Measurements from ENCODE around the gene C1orf21. TPM values are rescaled to one million over a fixed set of nuclear protein-coding genes. Genes with fewer than 3 reads are reported as not detected.

Gene C1orf21
- total RNA-seq, 1 donor from 2014 or later: 43.3 TPM

DNA sequence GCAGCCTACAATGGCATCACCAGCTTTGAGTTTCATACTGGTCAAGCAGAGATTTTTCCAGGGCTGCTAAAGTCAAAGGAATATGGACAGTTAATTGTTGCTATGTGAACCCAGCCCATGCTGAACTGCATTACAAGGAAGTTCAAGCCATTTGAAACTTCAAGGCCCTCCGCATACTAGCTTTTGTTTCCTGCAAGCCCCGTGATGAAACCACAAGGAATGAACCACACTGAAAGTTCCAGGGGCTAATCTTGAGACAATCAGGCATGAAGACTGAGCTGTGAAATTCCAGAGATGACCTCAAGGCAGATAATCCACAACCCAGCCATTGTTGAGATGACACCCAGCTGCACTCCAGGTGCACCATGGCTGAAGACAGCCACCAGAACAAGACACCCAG lies 180.8 kb downstream of the C1orf21 start:
- Mint-ChIP-seq H3K27me3 (ENCODE audit: unreplicated experiment) (no peaks in the 10 kb centered on the region), H3K27ac (ENCODE audit: unreplicated experiment) (no peak overlapping the region), H3K36me3 (ENCODE audit: unreplicated experiment) (no peaks in the 10 kb centered on the region), H3K4me1 (ENCODE audit: low read depth, unreplicated experiment) (peaks cover 10% of the 10 kb centered on the region), H3K9me3 (ENCODE audit: unreplicated experiment) (peaks cover 2% of the 10 kb centered on the region), H3K4me3 (ENCODE audit: unreplicated experiment) (no peak overlapping the region)
- DNase-seq: no peak
- TF ChIP-seq CTCF (IDR thresholded peaks at IDR 0.05; ENCODE audit: partially characterized antibody, unreplicated experiment): no peak

DNA sequence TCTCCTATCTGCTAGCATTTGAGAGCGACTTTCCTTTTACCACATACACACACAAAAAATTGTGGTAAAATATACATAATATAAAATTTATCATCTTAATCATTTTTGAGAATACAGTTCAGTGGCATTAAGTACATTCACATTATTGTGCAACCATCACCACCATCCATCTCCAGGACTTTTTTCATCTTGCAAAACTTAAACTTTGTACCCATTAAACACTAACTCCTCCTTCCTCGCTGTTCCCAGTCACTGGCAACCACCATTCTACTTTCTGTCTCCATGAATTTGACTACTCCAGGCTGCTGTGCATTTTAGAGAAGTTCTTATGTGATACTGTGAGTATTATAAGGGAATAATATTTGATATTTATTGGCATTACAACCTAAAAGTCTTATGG lies 181.3 kb downstream of the C1orf21 start:
- peaks cover 6% of the 10 kb centered on the region for H3K4me1 Mint-ChIP-seq (ENCODE audit: low read depth, unreplicated experiment)
- no peak overlapping the region for H3K4me3 Mint-ChIP-seq (ENCODE audit: unreplicated experiment)
- H3K36me3 Mint-ChIP-seq (ENCODE audit: unreplicated experiment): no peaks in the 10 kb centered on the region
- no peak for TF ChIP-seq CTCF (IDR thresholded peaks at IDR 0.05; ENCODE audit: partially characterized antibody, unreplicated experiment)
- no peaks in the 10 kb centered on the region for H3K27me3 Mint-ChIP-seq (ENCODE audit: unreplicated experiment)
- no peak overlapping the region for H3K27ac Mint-ChIP-seq (ENCODE audit: unreplicated experiment)
- no peak for DNase-seq
- H3K9me3 Mint-ChIP-seq (ENCODE audit: unreplicated experiment): peaks cover 2% of the 10 kb centered on the region

DNA sequence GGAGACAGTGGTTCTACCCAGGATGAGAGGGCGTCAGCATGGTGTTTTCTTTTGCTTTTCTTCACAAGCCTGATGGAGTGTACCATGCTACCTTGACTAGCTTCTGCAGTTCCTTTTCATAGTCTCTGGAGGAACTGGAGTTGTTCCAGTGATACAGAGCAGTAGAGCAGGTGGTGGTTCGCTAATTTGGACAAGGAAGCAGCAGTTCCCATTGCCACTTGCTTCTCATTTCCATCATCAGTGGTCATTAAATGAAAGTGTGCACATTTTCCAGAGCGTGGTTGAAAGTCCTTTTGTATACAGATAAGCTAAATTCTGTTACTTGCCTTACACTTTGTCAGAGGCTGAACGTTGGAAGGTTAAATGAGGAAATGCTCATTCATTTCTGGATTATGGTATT lies 182.3 kb downstream of the C1orf21 start:
- H3K27me3 Mint-ChIP-seq (ENCODE audit: unreplicated experiment): no peaks in the 10 kb centered on the region
- peaks cover 4% of the 10 kb centered on the region for H3K9me3 Mint-ChIP-seq (ENCODE audit: unreplicated experiment)
- no peak overlapping the region for H3K27ac Mint-ChIP-seq (ENCODE audit: unreplicated experiment)
- DNase-seq: no peak
- H3K36me3 Mint-ChIP-seq (ENCODE audit: unreplicated experiment): no peaks in the 10 kb centered on the region
- TF ChIP-seq CTCF (IDR thresholded peaks at IDR 0.05; ENCODE audit: partially characterized antibody, unreplicated experiment): no peak
- peaks cover 1% of the 10 kb centered on the region for H3K4me1 Mint-ChIP-seq (ENCODE audit: low read depth, unreplicated experiment)
- no peak overlapping the region for H3K4me3 Mint-ChIP-seq (ENCODE audit: unreplicated experiment)

DNA sequence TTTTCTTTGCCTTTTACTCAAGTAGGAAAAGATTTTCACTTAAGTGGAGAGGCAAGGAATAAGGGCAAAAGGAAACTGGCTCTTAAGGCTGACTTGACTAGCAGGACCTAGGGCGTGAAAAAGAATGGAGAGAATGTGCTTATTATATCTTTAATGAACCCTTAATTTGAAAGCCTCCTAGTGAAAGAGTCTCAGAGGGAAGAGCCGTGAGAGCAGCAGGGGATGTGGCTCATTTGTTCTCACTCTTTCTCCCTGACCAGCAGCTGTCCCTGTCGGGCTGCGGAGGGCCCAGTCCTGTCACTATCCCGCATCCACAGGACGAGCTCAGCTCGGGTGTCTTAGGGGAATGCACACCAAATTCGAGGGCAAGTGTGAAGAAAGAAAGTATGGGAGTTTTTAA lies 187.8 kb downstream of the C1orf21 start:
- peak; percentile 52 for DNase-seq
- Mint-ChIP-seq H3K27me3 (ENCODE audit: unreplicated experiment) (no peaks in the 10 kb centered on the region), H3K4me3 (ENCODE audit: unreplicated experiment) (peak overlapping the region; percentile 2), H3K27ac (ENCODE audit: unreplicated experiment) (no peak overlapping the region), H3K36me3 (ENCODE audit: unreplicated experiment) (no peaks in the 10 kb centered on the region), H3K4me1 (ENCODE audit: low read depth, unreplicated experiment) (peaks cover 11% of the 10 kb centered on the region), H3K9me3 (ENCODE audit: unreplicated experiment) (peaks cover 6% of the 10 kb centered on the region)
- no peak for TF ChIP-seq CTCF (IDR thresholded peaks at IDR 0.05; ENCODE audit: partially characterized antibody, unreplicated experiment)

- peaks cover 14% of the 10 kb centered on the region for H3K4me1 Mint-ChIP-seq (ENCODE audit: low read depth, unreplicated experiment)
- no peak overlapping the region for H3K4me3 Mint-ChIP-seq (ENCODE audit: unreplicated experiment)
- peaks cover 5% of the 10 kb centered on the region for H3K36me3 Mint-ChIP-seq (ENCODE audit: unreplicated experiment)
- DNase-seq: no peak
- no peak overlapping the region for H3K27ac Mint-ChIP-seq (ENCODE audit: unreplicated experiment)
- H3K27me3 Mint-ChIP-seq (ENCODE audit: unreplicated experiment): no peaks in the 10 kb centered on the region
- peaks cover 8% of the 10 kb centered on the region for H3K9me3 Mint-ChIP-seq (ENCODE audit: unreplicated experiment)
- no peak for TF ChIP-seq CTCF (IDR thresholded peaks at IDR 0.05; ENCODE audit: partially characterized antibody, unreplicated experiment)
Observed at GRCh38 chr1:184576822-184577221, 190.0 kb downstream of the C1orf21 start.

All from glutamatergic neuron (in vitro differentiated cells).